ELR (cell line): ENCODE measurements around the gene PFKFB3.
"Not testable (repeated sequence)": the region's sequence is repeated elsewhere in the genome, so short reads cannot be mapped to it uniquely, and the experiment has no call there.

Experiments used
- DNase-seq: peaks from one replicate; pipeline ENCODE4 v3.0.0-alpha.2; 2015; ENCODE audit warnings: low read depth

Gene PFKFB3

DNA sequence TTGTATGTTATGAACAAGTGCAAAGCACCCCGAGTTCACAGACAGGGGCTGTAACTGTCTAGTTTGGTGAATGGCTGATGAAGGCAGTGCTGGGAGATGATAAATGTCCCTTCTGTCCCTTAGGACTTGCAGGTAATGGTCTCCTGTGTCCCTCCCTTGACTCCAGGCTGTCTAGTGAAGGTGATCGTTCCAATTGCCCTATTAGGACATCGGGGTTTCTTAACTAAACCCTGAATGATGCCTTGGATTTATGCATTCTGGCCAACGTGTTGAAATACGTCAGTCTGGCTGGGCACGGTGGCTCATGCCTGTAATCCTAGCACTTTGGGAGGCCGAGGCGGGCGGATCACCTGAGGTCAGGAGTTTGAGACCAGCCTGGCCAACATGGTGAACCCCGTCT, 69.4 kb downstream of the PFKFB3 start:
- no peak for DNase-seq

DNA sequence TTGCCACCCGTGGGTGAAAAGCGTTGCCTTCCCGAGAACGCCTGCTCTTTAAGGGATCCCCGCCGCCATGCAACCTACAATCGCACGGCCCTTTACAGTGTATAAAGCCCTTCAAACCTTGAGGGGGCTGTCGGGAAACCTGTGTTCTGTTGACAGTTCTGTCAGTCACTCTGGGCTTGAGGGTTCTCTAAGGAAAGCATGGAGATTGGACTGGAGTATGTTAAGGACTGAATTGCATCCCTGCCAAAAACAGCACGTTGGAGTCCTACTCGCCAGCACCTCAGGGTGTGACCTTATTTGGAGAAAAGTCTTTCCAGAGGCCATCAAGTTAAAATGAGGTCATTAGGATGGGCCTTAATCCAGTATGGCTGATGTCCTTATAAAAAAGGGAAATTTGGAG, 70.6 kb downstream of the PFKFB3 start:
- DNase-seq, result no peak

DNA sequence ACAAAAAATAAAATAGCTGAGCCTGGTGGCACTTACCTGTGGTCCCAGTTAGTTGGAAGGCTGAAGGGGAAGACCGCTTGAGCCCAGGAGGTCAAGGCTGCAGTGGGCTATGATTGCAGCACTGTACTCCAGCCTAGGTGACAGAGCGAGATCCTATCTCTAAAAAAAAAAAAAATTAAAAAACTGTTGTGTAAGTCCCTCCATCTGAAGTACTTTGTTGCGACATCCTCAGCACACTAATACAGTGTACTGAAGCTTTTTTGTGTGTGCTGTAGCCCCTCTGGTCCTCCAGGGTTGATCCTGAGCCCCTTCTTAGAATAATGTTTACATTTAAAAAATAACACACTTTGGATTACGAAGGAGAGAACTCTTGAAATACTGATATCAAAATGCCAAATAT, 71.3 kb downstream of the PFKFB3 start:
- peak; percentile 28 for DNase-seq

DNA sequence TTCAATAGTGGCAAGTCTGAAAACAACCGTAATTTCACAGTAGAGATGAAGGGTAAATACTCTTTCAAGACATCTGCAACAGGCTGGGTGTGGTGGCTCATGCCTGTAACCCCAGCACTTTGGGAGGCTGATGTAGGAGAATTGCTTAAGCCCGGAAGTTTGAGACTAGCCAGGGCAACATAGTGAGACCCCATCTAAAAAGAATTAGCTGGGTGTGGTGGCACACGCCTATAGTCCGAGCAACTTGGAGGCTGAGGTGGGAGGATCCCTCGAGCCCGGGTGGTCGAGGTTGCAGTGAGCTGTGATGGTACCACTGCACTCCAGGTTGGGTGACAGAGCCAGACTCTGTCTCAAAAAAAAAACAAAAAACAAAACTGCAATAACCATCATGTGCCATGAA, 71.8 kb downstream of the PFKFB3 start:
- no peak for DNase-seq

DNA sequence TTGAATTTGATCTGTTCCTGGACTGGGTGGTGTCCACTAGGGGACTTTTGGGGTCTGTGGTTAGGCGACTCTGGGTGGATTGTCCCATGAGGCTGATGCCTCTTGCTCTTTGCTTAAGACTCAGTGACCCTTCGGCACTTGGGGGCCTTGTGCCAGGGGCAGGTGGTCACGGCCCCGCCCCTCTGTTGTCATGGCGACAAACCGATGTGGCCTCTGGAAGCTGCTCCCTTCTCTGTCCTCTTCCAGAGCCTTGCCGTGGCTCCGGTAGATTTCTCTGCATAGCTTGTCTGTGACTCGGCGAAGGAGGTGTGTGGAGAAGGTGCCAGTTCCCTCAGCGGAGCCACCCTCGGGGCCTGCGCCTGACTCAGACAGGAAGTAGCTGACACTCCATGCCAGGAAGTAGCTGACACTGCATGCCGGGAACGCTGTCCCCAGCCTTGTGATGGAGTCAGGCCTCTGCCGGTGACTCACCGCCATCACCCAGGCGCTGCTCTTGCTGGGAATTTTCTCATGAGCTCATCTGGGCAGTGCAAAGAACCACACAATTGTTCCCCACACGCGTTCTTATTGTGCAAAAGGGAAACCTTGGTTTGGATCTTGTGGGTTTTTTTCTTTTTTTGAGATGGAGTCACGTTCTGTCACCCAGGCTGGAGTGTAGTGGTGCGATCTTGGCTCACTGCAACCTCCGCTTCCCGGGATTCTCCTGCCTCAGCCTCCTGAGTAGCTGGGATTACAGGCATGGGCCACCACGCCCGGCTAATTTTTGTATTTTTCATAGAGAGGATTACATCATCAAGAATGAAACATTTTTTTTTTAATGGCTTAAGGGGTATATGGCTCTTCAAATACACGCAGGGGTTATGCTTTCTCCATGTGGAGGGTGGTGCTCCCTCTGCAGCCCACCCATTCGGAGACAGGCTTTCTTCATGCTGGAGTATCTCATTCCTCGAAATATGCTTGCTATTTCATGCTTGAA, 72.6 kb downstream of the PFKFB3 start:
- peak; percentile 100 for DNase-seq

DNA sequence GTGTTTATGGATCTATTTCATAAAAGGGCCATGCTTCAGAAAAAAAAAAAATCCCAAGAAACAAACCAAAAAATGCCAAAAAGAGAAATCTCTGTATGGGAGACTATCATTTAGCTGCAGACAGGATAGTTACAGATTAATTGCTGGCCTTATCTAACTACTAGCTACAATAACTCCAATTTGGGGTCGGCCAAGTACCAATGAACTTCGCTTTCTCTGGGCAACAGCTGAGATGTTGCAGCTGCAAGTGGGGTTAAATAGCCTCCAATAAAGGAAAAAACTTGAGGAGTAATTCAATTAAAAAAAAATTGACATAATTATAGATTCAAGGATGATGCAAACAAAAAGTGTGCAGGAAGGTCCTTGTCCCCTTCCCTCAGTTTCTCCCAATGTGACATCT, 73.6 kb downstream of the PFKFB3 start:
- no peak for DNase-seq

DNA sequence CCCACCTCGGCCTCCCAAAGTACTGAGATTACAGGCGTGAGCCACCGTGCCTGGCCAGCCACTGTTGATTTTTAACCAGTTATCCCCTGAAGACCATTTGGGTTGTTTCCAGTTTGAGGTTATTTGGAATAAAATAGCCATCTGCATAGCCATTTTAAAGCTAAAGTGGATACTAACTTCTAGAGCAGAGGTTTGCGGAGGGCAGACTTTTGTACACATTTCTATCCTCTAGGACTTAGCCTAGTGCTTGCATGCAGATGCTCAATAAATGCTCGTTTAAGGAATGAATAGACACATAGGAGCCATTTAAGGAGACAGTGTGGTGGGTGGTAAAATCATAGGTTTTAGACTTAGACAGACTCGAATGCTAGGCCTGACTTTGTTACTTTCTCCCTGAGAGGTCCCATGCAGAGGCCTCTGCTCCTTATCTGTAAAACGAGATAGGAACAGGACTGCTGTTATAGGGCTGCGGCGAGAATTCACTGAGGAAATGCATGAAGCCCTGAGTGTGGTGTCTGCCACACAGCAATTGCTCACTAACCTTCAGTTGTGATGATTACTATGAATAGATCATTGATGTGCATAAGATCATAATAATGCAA, 75.9 kb downstream of the PFKFB3 start:
- no peak for DNase-seq

DNA sequence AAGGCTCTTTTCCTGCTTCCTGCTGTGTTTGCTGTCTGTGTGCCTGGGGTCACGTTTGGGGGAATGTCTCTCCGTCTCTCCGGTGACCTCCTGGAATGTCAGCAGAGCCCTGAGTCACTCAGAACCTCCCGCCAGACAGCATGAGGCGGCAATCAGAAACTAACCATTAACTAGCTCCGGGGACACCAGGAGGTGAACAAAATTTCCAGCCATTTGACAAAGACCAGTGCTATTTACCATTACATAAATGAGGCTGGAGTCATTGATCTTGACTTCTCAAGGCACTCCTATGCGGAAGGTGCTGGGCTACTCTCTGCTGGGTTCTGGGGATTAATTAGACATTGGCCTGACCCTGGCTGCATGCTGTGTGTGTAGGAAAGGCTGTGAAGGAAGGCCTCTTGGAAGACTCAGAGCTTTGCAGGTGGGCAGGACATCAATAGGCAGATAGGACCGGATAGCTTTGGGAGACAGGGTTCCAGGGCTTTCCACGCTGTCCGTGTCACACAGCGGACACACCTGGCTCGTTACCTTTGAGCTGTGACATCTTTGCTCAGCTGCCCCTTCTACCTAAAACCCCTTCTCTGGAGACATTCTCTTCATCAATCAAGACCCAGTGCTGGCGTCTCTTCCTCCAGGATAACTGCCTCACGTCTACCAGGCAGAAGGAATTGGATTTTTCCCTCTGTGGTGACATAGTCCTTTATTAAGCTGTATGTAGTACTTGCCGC, 77.0 kb downstream of the PFKFB3 start:
- DNase-seq, result peak; percentile 92

DNA sequence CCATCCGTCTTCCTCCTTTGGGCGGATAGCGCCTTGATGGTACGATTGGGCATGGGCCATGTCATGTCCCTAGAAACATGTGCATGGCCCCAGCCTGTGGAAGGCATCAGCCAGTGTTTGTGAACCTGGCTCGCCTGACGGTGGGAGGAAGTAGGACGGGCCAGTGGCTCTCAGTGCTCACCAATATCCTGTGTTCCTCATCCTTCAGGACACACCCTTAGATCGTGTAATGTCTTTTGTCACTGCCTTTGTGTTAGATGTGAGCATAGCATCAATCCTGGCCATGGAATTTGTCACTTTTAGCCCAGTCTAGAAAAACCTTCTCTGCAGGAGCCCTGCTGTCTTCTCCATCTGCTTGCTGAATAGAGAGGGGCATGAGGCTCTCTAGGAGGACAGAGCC, 77.6 kb downstream of the PFKFB3 start:
- DNase-seq, result no peak

DNA sequence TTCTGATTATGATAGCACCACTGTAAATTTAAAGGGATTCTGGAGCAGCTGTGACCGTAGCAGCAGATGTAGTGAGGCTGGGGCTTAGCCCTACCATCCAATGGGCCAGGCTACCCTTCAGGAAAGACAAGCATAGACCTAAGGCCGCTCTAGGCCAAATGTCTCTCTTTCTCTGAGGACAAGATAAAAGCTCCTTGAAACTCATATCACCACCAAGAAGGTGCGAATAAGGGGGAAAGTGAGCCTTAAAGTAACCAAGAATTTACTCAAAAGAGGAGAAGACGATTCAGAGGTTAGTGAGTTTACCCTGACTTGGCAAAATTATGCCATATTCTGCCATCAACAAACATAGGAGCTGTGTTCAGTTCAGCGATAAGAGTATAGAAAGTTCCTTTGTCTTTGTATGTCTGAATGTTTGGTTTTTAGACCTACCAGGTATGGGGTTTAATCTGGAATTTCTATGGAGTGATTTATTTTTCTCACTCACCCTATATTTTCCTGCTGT, 79.8 kb downstream of the PFKFB3 start:
- no peak for DNase-seq

DNA sequence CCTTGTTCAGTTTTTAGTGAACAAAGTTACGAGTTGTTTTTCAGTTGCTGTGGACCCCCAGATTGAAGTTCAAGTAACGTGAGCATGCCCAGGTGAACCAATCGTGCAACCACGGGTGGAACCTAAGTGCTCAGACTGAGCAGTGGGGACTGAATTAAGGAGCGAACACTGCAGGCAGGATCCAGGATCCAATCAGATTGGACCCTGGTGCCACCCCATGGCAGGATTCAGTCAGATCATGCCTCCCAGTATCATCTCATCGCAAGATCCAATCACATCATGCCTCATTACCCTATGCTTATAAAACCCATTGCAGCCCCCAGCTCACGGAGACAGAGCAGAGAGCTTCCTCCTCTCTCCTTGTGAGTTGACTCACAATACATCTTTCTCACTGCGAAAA, 80.9 kb downstream of the PFKFB3 start:
- no peak for DNase-seq

DNA sequence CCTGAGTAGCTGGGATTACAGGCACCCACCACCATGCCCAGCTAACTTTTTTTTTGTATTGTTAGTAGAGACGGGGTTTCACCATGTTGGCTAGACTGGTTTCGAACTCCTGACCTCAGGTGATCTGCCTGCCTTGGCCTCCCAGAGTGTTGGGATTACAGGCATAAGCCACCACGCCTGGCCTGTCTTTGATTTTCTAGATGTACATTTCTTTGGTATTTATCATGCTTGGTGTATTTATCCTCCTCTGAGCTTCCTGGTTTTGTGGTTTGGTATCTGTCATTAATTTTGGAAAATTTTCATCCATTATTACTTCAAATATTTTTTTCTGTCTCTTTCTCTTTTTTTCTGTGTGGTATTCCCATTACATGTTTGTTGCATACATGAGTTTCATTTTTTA, 87.9 kb downstream of the PFKFB3 start:
- DNase-seq, result not testable (repeated sequence)

DNA sequence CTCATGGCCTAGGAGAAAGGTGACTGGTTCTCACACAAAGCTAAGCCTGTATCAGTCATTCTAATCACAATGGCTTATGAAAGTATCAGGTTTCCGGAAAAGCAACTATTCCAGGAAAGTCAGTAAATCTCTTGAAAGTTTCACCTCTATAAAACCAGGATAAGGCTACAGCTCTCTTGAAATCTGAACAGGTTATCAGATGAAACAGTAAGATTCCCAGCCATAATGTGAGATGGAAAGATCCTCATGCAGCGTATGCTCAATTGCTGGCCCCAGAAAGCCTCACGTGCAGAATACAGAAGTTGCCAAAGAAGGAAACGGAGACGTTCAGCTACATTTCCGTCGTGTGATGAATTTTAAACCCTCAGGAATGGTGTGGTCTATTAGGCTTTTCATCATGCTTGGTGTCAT, 90.0 kb downstream of the PFKFB3 start:
- no peak for DNase-seq

DNA sequence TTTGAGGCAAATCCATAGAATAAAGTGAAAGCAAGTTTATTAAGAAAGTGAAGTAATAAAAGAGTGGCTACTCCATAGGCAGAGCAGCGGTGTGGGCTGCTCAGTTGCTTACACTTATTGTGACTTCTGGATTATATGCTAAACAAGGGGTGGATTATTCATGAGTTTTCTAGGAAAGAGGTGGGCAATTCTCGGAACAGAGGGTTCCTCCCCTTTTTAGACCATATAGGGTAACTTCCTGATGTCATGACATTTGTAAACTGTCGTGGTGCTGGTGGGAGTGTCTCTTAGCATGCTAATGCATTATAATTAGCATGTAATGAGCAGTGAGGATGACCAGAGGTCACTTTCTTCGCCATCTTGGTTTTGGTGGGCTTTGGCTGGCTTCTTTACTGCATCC, 93.7 kb downstream of the PFKFB3 start:
- not testable (repeated sequence) for DNase-seq

DNA sequence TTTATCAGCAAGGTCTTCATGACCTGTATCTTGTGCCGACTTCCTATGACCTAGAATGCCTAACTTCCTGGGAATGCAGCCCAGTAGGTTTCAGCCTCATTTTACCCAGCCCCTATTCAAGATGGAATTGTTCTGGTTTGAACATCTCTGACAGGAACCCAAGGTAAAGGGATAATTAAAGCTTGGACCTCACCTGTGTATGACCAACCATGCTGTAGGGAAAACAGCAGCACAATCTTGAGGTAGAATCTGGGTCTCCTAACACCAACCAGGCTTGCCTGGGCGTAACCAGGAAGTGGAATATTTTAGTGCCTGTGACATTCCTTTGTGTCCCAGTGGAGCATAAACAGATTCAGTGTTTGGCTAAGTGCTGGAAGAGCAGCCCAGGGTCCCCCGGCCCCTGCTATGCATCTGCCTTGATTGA, 94.1 kb downstream of the PFKFB3 start:
- no peak for DNase-seq

DNA sequence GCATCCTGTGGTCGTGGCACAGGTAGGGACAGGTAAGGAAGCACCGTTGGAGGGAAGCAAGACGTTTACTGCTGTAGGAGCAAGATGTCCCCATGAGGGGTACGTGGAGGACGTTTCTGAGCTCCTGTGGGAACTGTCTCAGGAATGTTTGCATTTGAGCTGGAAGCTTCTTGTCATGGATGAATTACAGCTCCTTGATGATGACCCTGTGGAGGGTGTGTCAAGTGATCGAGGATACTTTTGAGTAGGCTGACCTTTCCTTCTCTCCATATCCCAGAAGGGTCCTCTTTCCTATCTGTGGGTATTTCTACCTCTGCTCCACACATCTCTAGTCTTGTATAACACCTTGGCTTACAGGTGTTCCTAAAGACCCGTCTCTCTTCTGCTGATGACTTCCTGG, 94.8 kb downstream of the PFKFB3 start:
- no peak for DNase-seq

DNA sequence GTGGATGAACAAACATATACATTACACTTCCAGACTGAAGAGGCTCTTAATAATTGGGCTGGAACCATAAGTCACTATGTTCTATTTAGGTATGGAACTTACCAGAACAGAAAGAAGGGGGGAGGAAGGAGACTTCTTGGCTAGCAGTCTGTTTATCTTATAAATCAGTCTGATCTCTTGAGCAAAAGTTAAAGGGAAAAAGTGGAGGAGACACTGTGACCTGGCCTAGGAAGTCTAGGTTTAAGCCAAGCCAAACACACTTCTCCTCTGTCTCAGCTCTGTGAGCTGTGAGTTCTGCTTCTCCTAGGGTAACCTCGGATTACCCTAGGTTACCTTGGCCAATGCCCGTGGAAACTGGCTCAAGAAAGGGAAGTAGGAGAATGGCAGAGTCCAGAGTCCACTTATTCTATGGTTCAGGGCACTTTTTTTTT, 95.2 kb downstream of the PFKFB3 start:
- no peak for DNase-seq

DNA sequence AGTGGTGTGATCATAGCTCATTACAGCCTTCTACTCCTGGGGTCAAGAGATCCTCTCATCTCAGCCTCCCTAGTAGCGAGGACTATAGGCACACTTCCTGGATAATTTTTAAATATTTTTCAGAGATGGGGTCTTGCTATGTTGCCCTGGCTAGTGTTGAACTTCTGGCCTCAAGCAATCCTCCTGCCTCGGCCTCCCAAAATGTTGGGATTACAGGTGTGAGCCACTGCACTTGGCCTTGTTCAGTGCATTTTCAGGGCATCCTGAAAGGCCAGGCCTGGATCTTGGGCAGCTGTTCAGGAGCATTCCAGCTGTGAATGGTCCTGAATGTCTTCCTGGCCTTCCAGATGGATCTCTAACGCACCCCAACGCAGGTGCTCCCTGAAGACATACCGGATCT, 95.7 kb downstream of the PFKFB3 start:
- DNase-seq, result no peak

DNA sequence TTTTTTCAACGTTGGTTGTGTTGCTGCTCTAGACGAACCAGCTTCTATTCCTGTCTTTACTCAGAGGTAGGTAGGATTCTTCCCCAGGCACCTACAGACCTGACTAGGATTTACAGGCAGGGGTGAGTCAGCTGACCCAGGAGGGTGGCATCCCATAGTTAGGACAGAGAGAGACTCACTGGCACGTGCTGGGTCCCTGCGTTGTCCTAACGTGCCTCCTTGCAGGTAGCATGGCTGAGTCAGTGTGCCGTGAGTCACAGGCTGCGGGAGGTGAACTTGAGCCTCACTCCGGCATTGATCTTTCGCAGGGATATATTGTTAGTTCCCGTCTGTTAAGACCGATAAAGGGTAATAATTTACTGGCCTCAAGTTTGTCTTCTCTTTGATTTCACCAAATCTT, 96.5 kb downstream of the PFKFB3 start:
- peak; percentile 45 for DNase-seq

DNA sequence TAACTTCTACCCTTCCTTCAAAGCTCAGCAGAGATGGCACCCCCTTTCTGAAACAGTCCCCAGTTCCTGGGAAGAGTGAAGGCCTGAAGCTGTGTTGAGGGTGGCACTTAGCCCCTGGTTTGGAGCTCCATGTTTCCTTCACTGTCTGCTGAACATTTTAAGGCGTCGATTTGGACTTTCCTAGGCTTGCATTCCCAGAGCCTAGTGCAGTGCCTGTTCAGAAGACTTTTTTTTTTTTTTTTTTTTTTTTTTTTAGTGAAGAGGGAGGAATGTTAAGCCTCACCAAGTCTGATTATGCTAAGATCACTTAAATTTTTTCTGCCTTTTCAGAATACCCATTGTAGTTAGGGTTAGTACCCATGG, 97.0 kb downstream of the PFKFB3 start:
- DNase-seq, result no peak

DNA sequence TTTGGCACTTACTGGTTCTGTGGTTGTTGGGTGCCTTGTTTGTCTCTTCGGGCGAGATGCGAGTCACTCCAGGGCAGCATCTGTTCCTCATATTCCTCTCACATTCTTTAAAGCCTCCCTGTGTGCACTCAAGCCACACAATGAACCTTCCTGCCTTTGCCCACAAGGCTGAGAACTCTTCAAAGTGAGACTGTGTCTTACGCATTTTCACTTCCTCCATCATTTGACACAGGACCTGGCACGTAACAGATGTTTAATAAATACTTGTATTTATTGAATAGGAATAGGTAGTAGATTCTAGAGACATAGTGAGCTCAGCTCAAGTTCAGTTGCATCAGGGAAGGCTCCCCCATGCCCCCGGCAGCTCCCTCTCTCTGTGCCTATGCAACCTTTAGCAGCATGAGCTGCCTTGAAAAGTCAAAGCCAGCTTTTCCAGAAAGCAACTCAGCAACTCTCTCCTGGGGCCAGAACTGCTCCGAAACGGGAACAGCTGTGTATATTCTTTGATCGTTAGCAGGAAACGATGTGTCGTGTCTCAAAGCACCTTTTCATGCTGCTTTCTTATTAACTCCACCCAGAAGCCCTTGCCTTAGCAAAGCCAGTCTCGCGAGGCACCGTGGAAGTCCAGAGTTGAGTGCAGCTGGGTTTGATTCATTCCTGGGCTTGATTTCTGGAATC, 97.5 kb downstream of the PFKFB3 start:
- peak; percentile 64 for DNase-seq
